ENCODE data around the gene NCK2. TPM values are rescaled to one million over a fixed set of nuclear protein-coding genes. Genes with fewer than 3 reads are reported as not detected.
A peak's percentile ranks its signal among the peaks of the same experiment; 100 is the strongest.

NCK2 gene
- total and polyA plus RNA-seq, 9 of the 15 experiments (the other 6 are each of a cell fraction or from before 2014, with no cell fraction given): 0.90 to 27.9 (median 15.9) TPM

DNA sequence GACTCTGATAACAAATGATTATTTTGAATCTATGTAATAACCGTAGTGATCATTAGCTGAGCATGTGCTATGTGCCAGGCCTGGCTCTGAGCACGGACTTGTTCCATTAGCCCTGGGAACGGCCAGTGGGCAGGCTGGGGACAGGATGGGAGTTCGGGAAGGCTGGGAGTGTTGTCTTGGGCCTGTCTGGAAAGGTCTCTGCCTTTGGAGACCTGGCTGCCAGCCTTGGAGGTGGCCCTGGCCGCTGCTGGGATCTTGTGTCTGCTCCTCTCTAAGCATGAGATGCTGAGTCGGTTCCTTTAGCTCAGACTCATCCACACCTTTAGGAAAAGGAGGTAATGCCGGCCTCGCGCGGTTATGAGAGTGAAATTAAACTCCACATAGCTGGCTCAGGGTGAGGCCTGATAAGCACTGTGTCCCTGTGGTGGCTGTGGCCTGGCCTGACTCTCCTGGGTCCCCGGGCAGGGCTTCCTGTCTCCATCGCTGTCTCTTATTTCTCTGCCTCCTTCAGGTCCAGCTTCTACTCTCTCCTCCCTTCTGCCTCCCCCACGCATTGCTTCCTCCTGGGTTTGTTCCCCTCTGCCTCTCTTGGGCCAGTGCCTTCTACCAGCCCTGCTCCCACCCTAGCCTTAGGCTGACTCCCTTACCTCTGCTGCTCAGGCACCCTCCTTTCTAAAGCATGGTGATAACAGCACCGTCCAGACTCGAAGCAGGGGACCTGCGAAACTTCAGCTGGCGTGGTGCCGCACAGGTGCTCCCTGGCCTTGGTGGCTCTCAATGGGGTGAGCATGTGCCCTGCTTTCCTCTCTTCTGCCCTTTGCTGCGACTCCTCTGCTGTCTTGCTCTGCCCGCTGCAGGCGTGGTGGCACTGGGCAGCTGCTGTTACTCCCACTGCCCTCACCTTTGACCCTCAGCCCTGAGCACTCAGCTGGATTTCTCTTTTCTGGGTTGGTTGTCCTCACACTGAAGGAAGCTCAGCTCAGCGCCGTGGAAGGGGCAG, 41.8 kb downstream of the NCK2 start:
- H3K27me3 ChIP-seq (ENCODE audit: control insufficient read depth in 2 of 2, insufficient read depth in 2 of 2, low read length in 2 of 2): no peaks in the 10 kb centered on the region
- BruUV-seq (replicated peaks): no TSS peak
- H3K4me3 ChIP-seq: no peak overlapping the region
- peaks cover 20 to 28% of the 10 kb centered on the region in 2 experiments for H3K4me1 ChIP-seq (replicated peaks in 1 of 2; ENCODE audit: control insufficient read depth in 2 of 2, insufficient read depth in 2 of 2, low read length in 2 of 2)
- H4K20me1 ChIP-seq (replicated peaks; ENCODE audit: control insufficient read depth, insufficient read depth, low read length): peaks cover 11% of the 10 kb centered on the region
- in situ Hi-C loops (cut with MboI): loop anchor here (10.0 kb wide), 1 partner anchor 442 kb away; no protein-coding TSS in a partner anchor
- no peak overlapping the region for H3K4me2 ChIP-seq (ENCODE audit: insufficient read depth, low read length)
- no peaks in the 10 kb centered on the region for H3K36me3 ChIP-seq (ENCODE audit: control insufficient read depth, insufficient read depth, low read length)
- intact Hi-C loops (cut with micrococcal nuclease): loop anchor here (1.0 kb wide), 1 partner anchor 210 kb away; no protein-coding TSS in a partner anchor
- peak overlapping the region in 1 of 2 experiments; percentile 57; a peak in 2 of 4 replicates for H3K9ac ChIP-seq (ENCODE audit: insufficient read depth in 1 of 2, low read depth in 2 of 2, low read length in 2 of 2)
- H3K79me2 ChIP-seq (ENCODE audit: control insufficient read depth, insufficient read depth, low read length): no peaks in the 10 kb centered on the region; the same call in 2 of the 3 replicates
- no peaks in the 10 kb centered on the region for H3K9me1 ChIP-seq (ENCODE audit: control insufficient read depth, insufficient read depth, low read length)
- ChIA-PET CTCF (ENCODE audit: low intra/inter-chr PET ratio) (interaction anchor here (0.6 kb wide), 1 partner anchor 65 kb away, joined by 3 read pairs; no protein-coding TSS in a partner anchor), POLR2A (interaction anchor here (1.0 to 1.5 kb wide), 3 partner anchors 11 to 73 kb away, joined by 4 to 6 read pairs (median 6); no protein-coding TSS in a partner anchor)
- FAIRE-seq: no peak
- no peaks in the 10 kb centered on the region for H3K9me3 ChIP-seq (replicated peaks; ENCODE audit: control insufficient read depth, insufficient read depth, low read depth, low read length)
- no peak overlapping the region; the same call in 2 of the 3 replicates for H3K27ac ChIP-seq (ENCODE audit: extremely low read depth, low read depth, low read length)
- ATAC-seq: peak; percentile 69
- peak in 2 of 4 experiments; percentile 23 to 43 for DNase-seq (ENCODE audit: extremely low read depth in 1 of 4, low spot score in 3 of 4)
- H2AFZ ChIP-seq (ENCODE audit: low read depth, low read length): no peak overlapping the region
- 49% methylated on average over 23 of the region's 23 CpGs for WGBS (ENCODE audit: insufficient coverage, low coverage, missing lambda C conversion rate)
- TF ChIP-seq ZNF165 (CRISPR knock-in tag; IDR thresholded peaks at IDR 0.05; ENCODE audit: borderline replicate concordance) (no peak), ETV1 (tag; conservative IDR thresholded peaks at IDR 0.05; ENCODE audit: low read depth) (no peak), CTBP1 (IDR thresholded peaks at IDR 0.05; ENCODE audit: borderline replicate concordance) (peak; percentile 45; the same call in 1 of the 2 replicates), ZNF354B (CRISPR knock-in tag; IDR thresholded peaks at IDR 0.05) (no peak), FOSL1 (tag; conservative IDR thresholded peaks at IDR 0.05) (no peak), PCBP1 (IDR thresholded peaks at IDR 0.05; ENCODE audit: low read depth, low read length, poor library complexity, severe bottlenecking) (no peak), ZEB2 (IDR thresholded peaks at IDR 0.05) (no peak), RBM15 (IDR thresholded peaks at IDR 0.05; ENCODE audit: insufficient read depth, low read length) (no peak), RAD21 (CRISPR knock-in tag; conservative IDR thresholded peaks at IDR 0.05 in 1 of 2, IDR thresholded peaks at IDR 0.05 in 1 of 2) (peak in 1 of 2 experiments; percentile 20; a peak in 1 of 4 replicates), XRCC4 (IDR thresholded peaks at IDR 0.05; ENCODE audit: extremely low read depth, insufficient read depth, insufficient read length) (no peak), LARP7 (IDR thresholded peaks at IDR 0.05) (no peak), THRAP3 (IDR thresholded peaks at IDR 0.05; ENCODE audit: borderline replicate concordance) (no peak), KAT8 (IDR thresholded peaks at IDR 0.05; ENCODE audit: low read depth) (no peak), ZNF184 (CRISPR knock-in tag; IDR thresholded peaks at IDR 0.05) (no peak)
- TF ChIP-seq, protein P1, sequence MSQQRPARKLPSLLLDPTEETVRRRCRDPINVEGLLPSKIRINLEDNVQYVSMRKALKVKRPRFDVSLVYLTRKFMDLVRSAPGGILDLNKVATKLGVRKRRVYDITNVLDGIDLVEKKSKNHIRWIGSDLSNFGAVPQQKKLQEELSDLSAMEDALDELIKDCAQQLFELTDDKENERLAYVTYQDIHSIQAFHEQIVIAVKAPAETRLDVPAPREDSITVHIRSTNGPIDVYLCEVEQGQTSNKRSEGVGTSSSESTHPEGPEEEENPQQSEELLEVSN (IDR thresholded peaks at IDR 0.05; ENCODE audit: borderline replicate concordance in 1 of 2, extremely low read depth in 1 of 2, insufficient read depth in 1 of 2, insufficient read length in 1 of 2, low read depth in 1 of 2, low read length in 1 of 2, poor library complexity in 1 of 2, severe bottlenecking in 1 of 2): peak in 1 of 2 experiments; percentile 10
- TF ChIP-seq, protein P2, sequence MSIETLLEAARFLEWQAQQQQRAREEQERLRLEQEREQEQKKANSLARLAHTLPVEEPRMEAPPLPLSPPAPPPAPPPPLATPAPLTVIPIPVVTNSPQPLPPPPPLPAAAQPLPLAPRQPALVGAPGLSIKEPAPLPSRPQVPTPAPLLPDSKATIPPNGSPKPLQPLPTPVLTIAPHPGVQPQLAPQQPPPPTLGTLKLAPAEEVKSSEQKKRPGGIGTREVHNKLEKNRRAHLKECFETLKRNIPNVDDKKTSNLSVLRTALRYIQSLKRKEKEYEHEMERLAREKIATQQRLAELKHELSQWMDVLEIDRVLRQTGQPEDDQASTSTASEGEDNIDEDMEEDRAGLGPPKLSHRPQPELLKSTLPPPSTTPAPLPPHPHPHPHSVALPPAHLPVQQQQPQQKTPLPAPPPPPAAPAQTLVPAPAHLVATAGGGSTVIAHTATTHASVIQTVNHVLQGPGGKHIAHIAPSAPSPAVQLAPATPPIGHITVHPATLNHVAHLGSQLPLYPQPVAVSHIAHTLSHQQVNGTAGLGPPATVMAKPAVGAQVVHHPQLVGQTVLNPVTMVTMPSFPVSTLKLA (conservative IDR thresholded peaks at IDR 0.05): no peak
- TF ChIP-seq, protein P3, sequence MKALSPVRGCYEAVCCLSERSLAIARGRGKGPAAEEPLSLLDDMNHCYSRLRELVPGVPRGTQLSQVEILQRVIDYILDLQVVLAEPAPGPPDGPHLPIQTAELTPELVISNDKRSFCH (CRISPR knock-in tag; IDR thresholded peaks at IDR 0.05): no peak
- TF ChIP-seq, protein P3 (tag; IDR thresholded peaks at IDR 0.05): no peak

Measured in K562 (cell line).